Measurements from ENCODE around the gene MRPL38.
A peak's percentile ranks its signal among the peaks of the same experiment; 100 is the strongest.

MRPL38 gene

GRCh38 chr17:75904749-75905521 is at the start of gene MRPL38:
Gene MRPL38, minus strand, starts transcription at chr17:75904884. Its CDS starts 9 bp downstream, at chr17:75904875.
- Histone ChIP-seq H3K27me3 (ENCODE audit: control insufficient read depth in 1 of 2, insufficient read depth in 2 of 2, low read length in 2 of 2) (no peaks in the 10 kb centered on the region), H3K4me3 (ENCODE audit: low read length in 2 of 2) (peak within 1 kb of the TSS; percentile 70 to 79), H3K27ac (ENCODE audit: low read length) (peak within 1 kb of the TSS; percentile 83), H3K9ac (ENCODE audit: low read length in 2 of 2) (peak within 1 kb of the TSS; percentile 89 to 90), H3K4me1 (ENCODE audit: control insufficient read depth, insufficient read depth, low read length) (peaks cover 7% of the 10 kb centered on the region), H3K36me3 (ENCODE audit: control insufficient read depth in 2 of 2, insufficient read depth in 2 of 2, low read length in 2 of 2) (peaks cover 9 to 14% of the 10 kb centered on the region in 2 donors), H3K9me3 (ENCODE audit: control insufficient read depth in 2 of 2, low read length in 2 of 2) (no peaks in the 10 kb centered on the region)

GRCh38 chr17:75950855-75951554 is 46.3 kb upstream of the MRPL38 start:
- Histone ChIP-seq H3K4me3 (ENCODE audit: low read length in 2 of 2) (no peak overlapping the region), H3K9me3 (ENCODE audit: control insufficient read depth in 2 of 2, low read length in 2 of 2) (no peaks in the 10 kb centered on the region), H3K27ac (ENCODE audit: low read length) (no peak overlapping the region), H3K9ac (ENCODE audit: low read length in 2 of 2) (no peak overlapping the region), H3K4me1 (ENCODE audit: control insufficient read depth, insufficient read depth, low read length) (no peaks in the 10 kb centered on the region), H3K36me3 (ENCODE audit: control insufficient read depth in 2 of 2, insufficient read depth in 2 of 2, low read length in 2 of 2) (peaks cover 54 to 59% of the 10 kb centered on the region in 2 donors), H3K27me3 (ENCODE audit: control insufficient read depth in 1 of 2, insufficient read depth in 2 of 2, low read length in 2 of 2) (no peaks in the 10 kb centered on the region)

GRCh38 chr17:75950421-75950820 is 45.7 kb upstream of the MRPL38 start:
- no peak overlapping the region for H3K4me3 ChIP-seq (ENCODE audit: low read length in 2 of 2)
- H3K9ac ChIP-seq (ENCODE audit: low read length in 2 of 2) = no peak overlapping the region
- no peak overlapping the region for H3K27ac ChIP-seq (ENCODE audit: low read length)
- no peaks in the 10 kb centered on the region for H3K27me3 ChIP-seq (ENCODE audit: control insufficient read depth in 1 of 2, insufficient read depth in 2 of 2, low read length in 2 of 2)
- no peaks in the 10 kb centered on the region for H3K4me1 ChIP-seq (ENCODE audit: control insufficient read depth, insufficient read depth, low read length)
- peaks cover 51 to 58% of the 10 kb centered on the region in 2 donors for H3K36me3 ChIP-seq (ENCODE audit: control insufficient read depth in 2 of 2, insufficient read depth in 2 of 2, low read length in 2 of 2)
- H3K9me3 ChIP-seq (ENCODE audit: control insufficient read depth in 2 of 2, low read length in 2 of 2) = no peaks in the 10 kb centered on the region

GRCh38 chr17:75945211-75945610 is 40.5 kb upstream of the MRPL38 start:
- no peaks in the 10 kb centered on the region for H3K9me3 ChIP-seq (ENCODE audit: control insufficient read depth in 2 of 2, low read length in 2 of 2)
- H3K9ac ChIP-seq (ENCODE audit: low read length in 2 of 2) = no peak overlapping the region
- H3K27me3 ChIP-seq (ENCODE audit: control insufficient read depth in 1 of 2, insufficient read depth in 2 of 2, low read length in 2 of 2) = no peaks in the 10 kb centered on the region
- no peak overlapping the region for H3K27ac ChIP-seq (ENCODE audit: low read length)
- peaks cover 10% of the 10 kb centered on the region for H3K4me1 ChIP-seq (ENCODE audit: control insufficient read depth, insufficient read depth, low read length)
- peaks cover 20 to 28% of the 10 kb centered on the region in 2 donors for H3K36me3 ChIP-seq (ENCODE audit: control insufficient read depth in 2 of 2, insufficient read depth in 2 of 2, low read length in 2 of 2)
- no peak overlapping the region for H3K4me3 ChIP-seq (ENCODE audit: low read length in 2 of 2)

- no peaks in the 10 kb centered on the region for H3K27me3 ChIP-seq (ENCODE audit: control insufficient read depth in 1 of 2, insufficient read depth in 2 of 2, low read length in 2 of 2)
- peaks cover 10% of the 10 kb centered on the region for H3K4me1 ChIP-seq (ENCODE audit: control insufficient read depth, insufficient read depth, low read length)
- H3K9ac ChIP-seq (ENCODE audit: low read length in 2 of 2) = no peak overlapping the region
- H3K27ac ChIP-seq (ENCODE audit: low read length) = no peak overlapping the region
- no peaks in the 10 kb centered on the region for H3K9me3 ChIP-seq (ENCODE audit: control insufficient read depth in 2 of 2, low read length in 2 of 2)
- peaks cover 12 to 17% of the 10 kb centered on the region in 2 donors for H3K36me3 ChIP-seq (ENCODE audit: control insufficient read depth in 2 of 2, insufficient read depth in 2 of 2, low read length in 2 of 2)
- H3K4me3 ChIP-seq (ENCODE audit: low read length in 2 of 2) = no peak overlapping the region
Observed at GRCh38 chr17:75943491-75943890, 38.8 kb upstream of the MRPL38 start.

- Histone ChIP-seq H3K9me3 (ENCODE audit: control insufficient read depth in 2 of 2, low read length in 2 of 2) (no peaks in the 10 kb centered on the region), H3K9ac (ENCODE audit: low read length in 2 of 2) (no peak overlapping the region), H3K27ac (ENCODE audit: low read length) (no peak overlapping the region), H3K27me3 (ENCODE audit: control insufficient read depth in 1 of 2, insufficient read depth in 2 of 2, low read length in 2 of 2) (no peaks in the 10 kb centered on the region), H3K36me3 (ENCODE audit: control insufficient read depth in 2 of 2, insufficient read depth in 2 of 2, low read length in 2 of 2) (peaks cover 6 to 11% of the 10 kb centered on the region in 2 donors), H3K4me3 (ENCODE audit: low read length in 2 of 2) (no peak overlapping the region), H3K4me1 (ENCODE audit: control insufficient read depth, insufficient read depth, low read length) (peaks cover 10% of the 10 kb centered on the region)
Observed at GRCh38 chr17:75942473-75942872, 37.8 kb upstream of the MRPL38 start.

- H3K4me1 ChIP-seq (ENCODE audit: control insufficient read depth, insufficient read depth, low read length) = peaks cover 10% of the 10 kb centered on the region
- no peaks in the 10 kb centered on the region for H3K27me3 ChIP-seq (ENCODE audit: control insufficient read depth in 1 of 2, insufficient read depth in 2 of 2, low read length in 2 of 2)
- H3K27ac ChIP-seq (ENCODE audit: low read length) = no peak overlapping the region
- no peaks in the 10 kb centered on the region for H3K9me3 ChIP-seq (ENCODE audit: control insufficient read depth in 2 of 2, low read length in 2 of 2)
- peak overlapping the region; percentile 21 to 81 for H3K9ac ChIP-seq (ENCODE audit: low read length in 2 of 2)
- peaks cover 6 to 9% of the 10 kb centered on the region in 2 donors for H3K36me3 ChIP-seq (ENCODE audit: control insufficient read depth in 2 of 2, insufficient read depth in 2 of 2, low read length in 2 of 2)
- peak overlapping the region; percentile 54 to 86 for H3K4me3 ChIP-seq (ENCODE audit: low read length in 2 of 2)
Observed at GRCh38 chr17:75941442-75941819, 36.7 kb upstream of the MRPL38 start.

- no peaks in the 10 kb centered on the region for H3K27me3 ChIP-seq (ENCODE audit: control insufficient read depth in 1 of 2, insufficient read depth in 2 of 2, low read length in 2 of 2)
- peaks cover under 1 to 4% of the 10 kb centered on the region in 2 donors for H3K36me3 ChIP-seq (ENCODE audit: control insufficient read depth in 2 of 2, insufficient read depth in 2 of 2, low read length in 2 of 2)
- H3K4me3 ChIP-seq (ENCODE audit: low read length in 2 of 2) = peak within 1 kb of the TSS; percentile 71 to 86
- H3K9me3 ChIP-seq (ENCODE audit: control insufficient read depth in 2 of 2, low read length in 2 of 2) = no peaks in the 10 kb centered on the region
- H3K27ac ChIP-seq (ENCODE audit: low read length) = peak within 1 kb of the TSS; percentile 46
- peaks cover 10% of the 10 kb centered on the region for H3K4me1 ChIP-seq (ENCODE audit: control insufficient read depth, insufficient read depth, low read length)
- H3K9ac ChIP-seq (ENCODE audit: low read length in 2 of 2) = peak within 1 kb of the TSS; percentile 81 to 89
Observed at GRCh38 chr17:75940727-75941441, 36.2 kb upstream of the MRPL38 start, which contains the start of gene FBF1. Gene FBF1, minus strand, starts transcription at chr17:75941042. Its CDS starts 2,893 bp downstream, at chr17:75938149.

GRCh38 chr17:75937652-75938051 is 33.0 kb upstream of the MRPL38 start:
- H3K9ac ChIP-seq (ENCODE audit: low read length in 2 of 2) = no peak overlapping the region
- no peaks in the 10 kb centered on the region for H3K27me3 ChIP-seq (ENCODE audit: control insufficient read depth in 1 of 2, insufficient read depth in 2 of 2, low read length in 2 of 2)
- no peaks in the 10 kb centered on the region for H3K9me3 ChIP-seq (ENCODE audit: control insufficient read depth in 2 of 2, low read length in 2 of 2)
- peaks cover 10% of the 10 kb centered on the region for H3K4me1 ChIP-seq (ENCODE audit: control insufficient read depth, insufficient read depth, low read length)
- no peak overlapping the region for H3K27ac ChIP-seq (ENCODE audit: low read length)
- no peak overlapping the region for H3K4me3 ChIP-seq (ENCODE audit: low read length in 2 of 2)
- no peaks in the 10 kb centered on the region for H3K36me3 ChIP-seq (ENCODE audit: control insufficient read depth in 2 of 2, insufficient read depth in 2 of 2, low read length in 2 of 2)

GRCh38 chr17:75933808-75934207 is 29.1 kb upstream of the MRPL38 start:
- Histone ChIP-seq H3K4me3 (ENCODE audit: low read length in 2 of 2) (no peak overlapping the region), H3K27me3 (ENCODE audit: control insufficient read depth in 1 of 2, insufficient read depth in 2 of 2, low read length in 2 of 2) (no peaks in the 10 kb centered on the region), H3K9me3 (ENCODE audit: control insufficient read depth in 2 of 2, low read length in 2 of 2) (no peaks in the 10 kb centered on the region)

More at GRCh38 chr17:75933808-75934207, 29.1 kb upstream of the MRPL38 start:
- Histone ChIP-seq H3K9ac (ENCODE audit: low read length in 2 of 2) (no peak overlapping the region), H3K27ac (ENCODE audit: low read length) (no peak overlapping the region), H3K36me3 (ENCODE audit: control insufficient read depth in 2 of 2, insufficient read depth in 2 of 2, low read length in 2 of 2) (no peaks in the 10 kb centered on the region), H3K4me1 (ENCODE audit: control insufficient read depth, insufficient read depth, low read length) (no peaks in the 10 kb centered on the region)

All from stomach smooth muscle (tissue), 2 donors.